GM12878 (cell line): Measurements from ENCODE around the gene MST1. TPM values are rescaled to one million over a fixed set of nuclear protein-coding genes. Genes with fewer than 3 reads are reported as not detected.

ENCODE experiments used
- BMI1 ChIP-seq: fragments of 450-650 bp; IDR thresholded peaks from 2 replicates; pipeline ENCODE4 v1.6.1; 2016; ENCODE audit warnings: mild to moderate bottlenecking, moderate library complexity, borderline replicate concordance
- BRCA1 ChIP-seq: IDR thresholded peaks from 2 replicates; pipeline ENCODE4 v1.6.1; 2011; ENCODE audit warnings: low read depth, low read length, improper control_type of control experiment
- CBX5 ChIP-seq: sonication (generic); IDR thresholded peaks from 2 replicates; pipeline ENCODE4 v1.6.1; 2016; ENCODE audit warnings: low read depth, moderate library complexity, mild to moderate bottlenecking, inconsistent platforms
- E4F1 ChIP-seq: fragments of 450-650 bp; IDR thresholded peaks from 2 replicates; pipeline ENCODE4 v1.6.1; 2018; ENCODE audit warnings: borderline replicate concordance, mild to moderate bottlenecking; ENCODE audit not compliant: partially characterized antibody
- ELK1 ChIP-seq: IDR thresholded peaks from 2 replicates; pipeline ENCODE4 v1.6.1; 2012; ENCODE audit warnings: low read depth, low read length, improper control_type of control experiment
- EP300 ChIP-seq, 2 experiments: fragments of 150-350 bp in 1 of 2; IDR thresholded peaks; 2 replicates each; pipeline ENCODE4 v1.6.1; 2011 to 2012; ENCODE audit warnings: low read depth in 2 of 2, low read length in 2 of 2, borderline replicate concordance in 1 of 2, improper control_type of control experiment in 1 of 2, inconsistent platforms in 1 of 2; ENCODE audit not compliant: control insufficient read depth in 1 of 2
- FOXM1 ChIP-seq: IDR thresholded peaks from 2 replicates; pipeline ENCODE4 v1.6.1; 2012; ENCODE audit warnings: low read depth, mild to moderate bottlenecking, inconsistent platforms, low read length, moderate library complexity
- GABPA ChIP-seq: IDR thresholded peaks from 2 replicates; pipeline ENCODE4 v1.6.1; 2014; ENCODE audit warnings: antibody characterized with exemption, low read depth, mild to moderate bottlenecking, inconsistent platforms
- HDAC2 ChIP-seq: fragments of 200-600 bp; sonication (generic); IDR thresholded peaks from 2 replicates; pipeline ENCODE4 v1.6.1; 2017
- JUNB ChIP-seq: IDR thresholded peaks from 2 replicates; pipeline ENCODE4 v1.6.1; 2016; ENCODE audit warnings: antibody characterized with exemption, mild to moderate bottlenecking
- KDM1A ChIP-seq: fragments of 200-600 bp; sonication (generic); IDR thresholded peaks from 2 replicates; pipeline ENCODE4 v1.6.1; 2016; ENCODE audit warnings: borderline replicate concordance
- LARP7 ChIP-seq: fragments of 450-650 bp; IDR thresholded peaks from 2 replicates; pipeline ENCODE4 v1.6.1; 2017; ENCODE audit warnings: mild to moderate bottlenecking
- MEF2A ChIP-seq: IDR thresholded peaks from 2 replicates; pipeline ENCODE4 v1.6.1; 2011; ENCODE audit warnings: low read depth, mild to moderate bottlenecking, low read length, moderate library complexity; ENCODE audit not compliant: insufficient read depth
- NR2C1 ChIP-seq: fragments of 450-650 bp; IDR thresholded peaks from 2 replicates; pipeline ENCODE4 v1.6.1; 2017; ENCODE audit warnings: antibody characterized with exemption, mild to moderate bottlenecking, moderate library complexity
- NR2F1 ChIP-seq: fragments of 450-650 bp; conservative IDR thresholded peaks from 2 replicates; pipeline ENCODE4 v1.6.1; 2017; ENCODE audit warnings: mild to moderate bottlenecking
- POLR2A ChIP-seq: IDR thresholded peaks from 2 replicates; pipeline ENCODE4 v1.6.1; 2011; ENCODE audit warnings: low read depth, mild to moderate bottlenecking, low read length
- POU2F2 ChIP-seq: IDR thresholded peaks from 3 replicates; pipeline ENCODE4 v1.6.1; 2011; ENCODE audit warnings: low read depth, mild to moderate bottlenecking, low read length, borderline replicate concordance
- RBBP5 ChIP-seq: fragments of 200-600 bp; sonication (generic); conservative IDR thresholded peaks from 2 replicates; pipeline ENCODE4 v1.6.1; 2016
- SP1 ChIP-seq: IDR thresholded peaks from one replicate; pipeline ENCODE4 v1.6.1; 2011; ENCODE audit warnings: low read depth, low read length
- SPI1 ChIP-seq: IDR thresholded peaks from 2 replicates; pipeline ENCODE4 v1.6.1; 2011; ENCODE audit warnings: low read depth, mild to moderate bottlenecking, low read length, moderate library complexity, borderline replicate concordance; ENCODE audit not compliant: insufficient read depth
- SREBF1 ChIP-seq: IDR thresholded peaks from 2 replicates; pipeline ENCODE4 v1.6.1; 2012; ENCODE audit warnings: mild to moderate bottlenecking, low read length
- SRF ChIP-seq, 2 experiments: IDR thresholded peaks; 2 replicates each; pipeline ENCODE4 v1.6.1; 2011; ENCODE audit warnings: low read depth in 2 of 2, low read length in 2 of 2, mild to moderate bottlenecking in 1 of 2, moderate library complexity in 1 of 2
- TBL1XR1 ChIP-seq: IDR thresholded peaks from 2 replicates; pipeline ENCODE4 v1.6.1; 2012; ENCODE audit warnings: low read depth, low read length, improper control_type of control experiment
- ZNF274 ChIP-seq: IDR thresholded peaks from one replicate; pipeline ENCODE4 v1.8.0; 2011; ENCODE audit not compliant: insufficient read length, insufficient read depth
- ZNF687 ChIP-seq: fragments of 450-650 bp; IDR thresholded peaks from 2 replicates; pipeline ENCODE4 v1.6.1; 2017; ENCODE audit warnings: mild to moderate bottlenecking, moderate library complexity
- polyA plus RNA-seq, 11 experiments: library from polyadenylated mRNA; depleted of rRNA in 4 of 11; unstranded in 6 of 11; stranded (reverse) in 5 of 11; fragments of >200 nt; fragmentation: Nextera tagmentation in 4 of 11; fragmentation: Illumina TruSeq in 1 of 11; extraction: Ambion mirVana in 4 of 11; extraction: Trizol in 1 of 11; gene quantifications; 1 replicate in 1 of 11; 2 replicates in 10 of 11; pipeline versions ENCODE4 v1.2.1 to v1.2.3, GENCODE V29; 2011 to 2016; ENCODE audit warnings: inconsistent platforms in 2 of 11, missing spikeins in 2 of 11, low read depth in 1 of 11
- total RNA-seq, 4 experiments: library from RNA; depleted of rRNA in 3 of 4; stranded (reverse); fragments of >200 nt in 3 of 4; fragmentation: Illumina TruSeq in 1 of 4; extraction: Trizol in 1 of 4; gene quantifications; 2 replicates each; pipeline versions ENCODE4 v1.2.1 to v1.2.3, GENCODE V29; 2013 to 2021

MST1 gene
- total and polyA plus RNA-seq, 10 of the 15 experiments (the other 5 are each of a cell fraction or from before 2014, with no cell fraction given) = 1.2 to 25.5 (median 4.1) TPM

- peak; percentile 53; the same call in 1 of the 2 replicates for TF ChIP-seq NR2C1
- peak; percentile 67 for TF ChIP-seq LARP7
- no peak for TF ChIP-seq EP300 (IDR thresholded peaks at IDR 0.05; ENCODE audit: borderline replicate concordance in 1 of 2, control insufficient read depth in 1 of 2, low read depth in 2 of 2, low read length in 2 of 2)
- peak; percentile 25; the same call in 1 of the 3 replicates for TF ChIP-seq POU2F2
- 0 out of 4 replicates have a peak, but pooled peaks of 1 of the 2 experiments have one; percentile 16 for TF ChIP-seq SRF (IDR thresholded peaks at IDR 0.05; ENCODE audit: low read depth in 2 of 2, low read length in 2 of 2)
- no peak for TF ChIP-seq ELK1
- TF ChIP-seq BRCA1 = no peak
- no peak for TF ChIP-seq HDAC2
- TF ChIP-seq BMI1 = no peak
- TF ChIP-seq ZNF687 = no peak
- no peak for TF ChIP-seq SREBF1
- TF ChIP-seq RBBP5 = no peak
- peak; percentile 86 for TF ChIP-seq GABPA
- peak; percentile 83 for TF ChIP-seq POLR2A
- peak; percentile 25 for TF ChIP-seq E4F1
- no peak for TF ChIP-seq CBX5
- no peak for TF ChIP-seq MEF2A
- TF ChIP-seq NR2F1 = peak; percentile 48; the same call in 1 of the 2 replicates
- peak; percentile 73 for TF ChIP-seq SP1
- no peak for TF ChIP-seq KDM1A
- TF ChIP-seq TBL1XR1 = no peak
- TF ChIP-seq JUNB = no peak
- no peak for TF ChIP-seq ZNF274
- no peak for TF ChIP-seq SPI1
- TF ChIP-seq FOXM1 = no peak
These were observed at the start of gene MST1, which contains the start of gene RNF123 (continued) for GRCh38 chr3:49689046-49689907.
